Measurements from ENCODE around the gene STARD3.

DNA sequence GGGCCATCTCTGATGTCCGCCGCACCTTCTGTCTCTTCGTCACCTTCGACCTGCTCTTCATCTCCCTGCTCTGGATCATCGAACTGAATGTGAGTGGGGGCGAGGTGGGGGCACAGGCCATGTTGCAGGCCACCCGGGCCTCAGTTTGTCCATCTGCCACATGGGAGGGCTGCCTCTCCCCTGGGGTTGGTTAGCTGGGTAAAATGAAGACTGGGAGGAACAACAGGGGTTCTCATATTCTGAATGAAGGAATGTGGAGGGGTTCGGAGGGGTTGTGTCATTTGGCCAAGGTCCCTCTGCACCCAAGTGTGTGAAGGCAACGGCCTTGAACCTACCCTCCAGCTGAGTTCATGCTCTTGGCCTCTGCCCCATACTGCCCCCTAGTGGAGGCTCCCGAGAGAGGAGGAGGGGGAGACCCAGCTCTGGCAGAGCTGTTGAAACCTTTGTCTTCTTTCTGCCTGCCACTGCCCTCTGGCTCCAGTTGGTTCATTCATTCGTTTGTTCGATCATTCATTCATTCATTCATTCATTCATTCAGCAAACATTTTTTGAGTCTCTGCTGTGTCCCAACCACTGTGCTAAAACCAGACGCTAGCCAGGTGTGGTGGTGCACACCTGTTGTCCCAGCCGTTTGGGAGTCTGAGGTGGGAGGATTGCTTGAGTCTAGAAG, 16.9 kb downstream of the STARD3 start:
- TF ChIP-seq HNRNPLL (IDR thresholded peaks at IDR 0.05; ENCODE audit: low read depth, low read length, poor library complexity, severe bottlenecking) (no peak), GTF2F1 (IDR thresholded peaks at IDR 0.05; ENCODE audit: low read length) (no peak), CAMTA2 (CRISPR knock-in tag; IDR thresholded peaks at IDR 0.05; ENCODE audit: borderline replicate concordance) (no peak), TP53 (CRISPR knock-in tag; conservative IDR thresholded peaks at IDR 0.05) (no peak)
- TF ChIP-seq, protein P1, sequence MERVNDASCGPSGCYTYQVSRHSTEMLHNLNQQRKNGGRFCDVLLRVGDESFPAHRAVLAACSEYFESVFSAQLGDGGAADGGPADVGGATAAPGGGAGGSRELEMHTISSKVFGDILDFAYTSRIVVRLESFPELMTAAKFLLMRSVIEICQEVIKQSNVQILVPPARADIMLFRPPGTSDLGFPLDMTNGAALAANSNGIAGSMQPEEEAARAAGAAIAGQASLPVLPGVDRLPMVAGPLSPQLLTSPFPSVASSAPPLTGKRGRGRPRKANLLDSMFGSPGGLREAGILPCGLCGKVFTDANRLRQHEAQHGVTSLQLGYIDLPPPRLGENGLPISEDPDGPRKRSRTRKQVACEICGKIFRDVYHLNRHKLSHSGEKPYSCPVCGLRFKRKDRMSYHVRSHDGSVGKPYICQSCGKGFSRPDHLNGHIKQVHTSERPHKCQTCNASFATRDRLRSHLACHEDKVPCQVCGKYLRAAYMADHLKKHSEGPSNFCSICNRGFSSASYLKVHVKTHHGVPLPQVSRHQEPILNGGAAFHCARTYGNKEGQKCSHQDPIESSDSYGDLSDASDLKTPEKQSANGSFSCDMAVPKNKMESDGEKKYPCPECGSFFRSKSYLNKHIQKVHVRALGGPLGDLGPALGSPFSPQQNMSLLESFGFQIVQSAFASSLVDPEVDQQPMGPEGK (CRISPR knock-in tag; IDR thresholded peaks at IDR 0.05), result peak; percentile 70
- TF ChIP-seq, protein P2, sequence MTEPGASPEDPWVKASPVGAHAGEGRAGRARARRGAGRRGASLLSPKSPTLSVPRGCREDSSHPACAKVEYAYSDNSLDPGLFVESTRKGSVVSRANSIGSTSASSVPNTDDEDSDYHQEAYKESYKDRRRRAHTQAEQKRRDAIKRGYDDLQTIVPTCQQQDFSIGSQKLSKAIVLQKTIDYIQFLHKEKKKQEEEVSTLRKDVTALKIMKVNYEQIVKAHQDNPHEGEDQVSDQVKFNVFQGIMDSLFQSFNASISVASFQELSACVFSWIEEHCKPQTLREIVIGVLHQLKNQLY (CRISPR knock-in tag; IDR thresholded peaks at IDR 0.05), result no peak

All from HepG2 (cell line).